ENCODE results near the gene GID4. TPM values are rescaled to one million over a fixed set of nuclear protein-coding genes. Genes with fewer than 3 reads are reported as not detected.
A peak's percentile ranks its signal among the peaks of the same experiment; 100 is the strongest.

GID4 gene
- polyA plus RNA-seq, 2 donors = 6.2 to 7.5 TPM

DNA sequence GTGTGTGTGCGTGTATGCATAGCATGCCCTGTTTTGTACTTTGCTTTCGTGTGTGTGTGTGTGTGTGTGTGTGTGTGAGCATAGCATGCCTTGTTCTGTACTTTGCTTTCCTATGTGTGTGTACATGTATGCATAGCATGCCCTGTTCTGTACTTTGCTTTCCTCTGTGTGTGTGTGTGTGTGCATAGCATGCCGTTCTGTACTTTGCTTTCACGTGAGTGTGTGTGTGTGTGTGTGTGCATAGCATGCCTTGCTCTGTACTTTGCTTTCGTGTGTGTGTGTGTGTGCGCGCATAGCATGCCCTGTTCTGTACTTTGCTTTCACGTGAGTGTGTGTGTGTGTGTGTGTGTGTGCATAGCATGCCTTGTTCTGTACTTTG lies 39.2 kb upstream of the GID4 start:
- no peaks in the 10 kb centered on the region for H3K36me3 ChIP-seq (ENCODE audit: control insufficient read depth in 2 of 2, insufficient read depth in 2 of 2, low read length in 1 of 2)
- no peaks in the 10 kb centered on the region for H3K27me3 ChIP-seq (ENCODE audit: control insufficient read depth in 1 of 2, insufficient read depth in 2 of 2, low read length in 2 of 2)
- WGBS, 2 donors = 74 to 85% methylated on average over 8 of the region's 8 CpGs
- H3K4me3 ChIP-seq (ENCODE audit: low read depth in 1 of 2, low read length in 2 of 2) = no peak overlapping the region
- no peak overlapping the region for H3K27ac ChIP-seq (ENCODE audit: low read depth in 2 of 2, low read length in 1 of 2)
- no peaks in the 10 kb centered on the region for H3K4me1 ChIP-seq (ENCODE audit: control insufficient read depth in 2 of 2, insufficient read depth in 2 of 2, low read length in 1 of 2)
- no peaks in the 10 kb centered on the region for H3K9me3 ChIP-seq (ENCODE audit: control insufficient read depth in 2 of 2, insufficient read depth in 1 of 2, low read depth in 1 of 2, low read length in 1 of 2)

DNA sequence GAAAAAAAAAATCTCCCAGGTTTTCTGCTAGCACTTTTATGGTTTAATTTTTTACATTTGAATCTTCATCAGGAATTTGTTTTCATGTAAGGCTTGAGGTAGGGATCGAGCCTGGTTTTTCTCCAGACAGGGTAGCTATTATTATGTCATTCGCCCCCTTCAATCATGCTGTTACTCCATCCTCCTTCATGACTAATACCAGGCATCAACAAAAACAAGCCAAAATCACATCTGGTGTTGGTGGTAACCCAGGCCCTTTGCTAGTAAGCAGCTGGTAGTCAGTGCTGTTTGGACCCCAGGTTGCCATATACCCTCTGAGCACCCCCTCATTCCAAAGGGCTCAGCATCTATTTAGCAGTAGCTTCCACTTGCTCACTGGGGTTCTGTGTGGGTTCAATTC lies 37.0 kb upstream of the GID4 start:
- 92% methylated on average over 2 of the region's 2 CpGs for WGBS, 2 donors
- Histone ChIP-seq H3K36me3 (ENCODE audit: control insufficient read depth in 2 of 2, insufficient read depth in 2 of 2, low read length in 1 of 2) (no peaks in the 10 kb centered on the region), H3K27ac (ENCODE audit: low read depth in 2 of 2, low read length in 1 of 2) (no peak overlapping the region), H3K4me1 (ENCODE audit: control insufficient read depth in 2 of 2, insufficient read depth in 2 of 2, low read length in 1 of 2) (peaks cover 0 to 3% of the 10 kb centered on the region in 2 donors), H3K27me3 (ENCODE audit: control insufficient read depth in 1 of 2, insufficient read depth in 2 of 2, low read length in 2 of 2) (no peaks in the 10 kb centered on the region), H3K4me3 (ENCODE audit: low read depth in 1 of 2, low read length in 2 of 2) (no peak overlapping the region), H3K9me3 (ENCODE audit: control insufficient read depth in 2 of 2, insufficient read depth in 1 of 2, low read depth in 1 of 2, low read length in 1 of 2) (no peaks in the 10 kb centered on the region)

DNA sequence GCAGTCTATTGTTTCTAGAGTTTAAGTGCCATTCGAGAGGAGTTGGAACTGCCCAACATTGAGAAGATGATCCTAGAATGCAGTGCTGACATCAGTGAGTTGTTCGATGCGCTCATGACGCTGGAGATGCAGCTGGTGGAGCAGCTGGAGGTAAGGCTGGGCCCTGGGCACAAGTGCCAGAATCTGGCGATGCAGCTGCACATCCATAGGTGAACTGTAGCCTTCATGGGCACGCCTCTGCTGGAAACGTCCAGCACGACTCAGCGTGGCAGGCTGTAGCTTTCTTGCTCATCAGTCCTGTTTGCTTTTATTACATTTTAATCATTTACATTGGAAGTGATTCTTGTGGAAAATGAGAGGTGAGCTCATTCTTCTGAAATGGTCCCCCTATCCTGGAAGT lies 34.9 kb upstream of the GID4 start:
- H3K9me3 ChIP-seq (ENCODE audit: control insufficient read depth in 2 of 2, insufficient read depth in 1 of 2, low read depth in 1 of 2, low read length in 1 of 2) = no peaks in the 10 kb centered on the region
- H3K36me3 ChIP-seq (ENCODE audit: control insufficient read depth in 2 of 2, insufficient read depth in 2 of 2, low read length in 1 of 2) = peaks cover 0 to 8% of the 10 kb centered on the region in 2 donors
- no peak overlapping the region for H3K4me3 ChIP-seq (ENCODE audit: low read depth in 1 of 2, low read length in 2 of 2)
- H3K27ac ChIP-seq (ENCODE audit: low read depth in 2 of 2, low read length in 1 of 2) = no peak overlapping the region
- H3K4me1 ChIP-seq (ENCODE audit: control insufficient read depth in 2 of 2, insufficient read depth in 2 of 2, low read length in 1 of 2) = peaks cover 0 to 3% of the 10 kb centered on the region in 2 donors
- H3K27me3 ChIP-seq (ENCODE audit: control insufficient read depth in 1 of 2, insufficient read depth in 2 of 2, low read length in 2 of 2) = no peaks in the 10 kb centered on the region
- WGBS, 2 donors = 77 to 80% methylated on average over 9 of the region's 9 CpGs

DNA sequence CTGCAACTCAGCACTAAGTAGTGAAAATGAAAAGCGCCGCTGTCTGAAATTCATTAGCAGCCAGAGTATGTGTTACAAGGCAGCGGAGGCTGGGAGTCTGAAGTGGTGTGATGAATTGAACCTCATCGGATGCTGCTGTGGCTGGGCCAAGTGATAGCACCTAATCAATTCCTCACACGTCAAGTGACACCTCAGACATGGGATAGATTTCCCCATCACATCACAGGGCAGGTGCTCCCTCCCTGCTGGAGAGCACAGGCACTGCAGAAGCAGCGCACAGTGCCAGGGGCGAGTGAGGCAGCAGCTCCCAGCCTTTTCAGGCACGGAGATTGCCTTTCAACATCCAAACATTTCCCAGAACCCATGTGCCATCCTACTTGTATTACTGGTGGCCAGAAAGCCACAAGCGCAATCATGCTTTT lies 34.3 kb upstream of the GID4 start:
- H3K9me3 ChIP-seq (ENCODE audit: control insufficient read depth in 2 of 2, insufficient read depth in 1 of 2, low read depth in 1 of 2, low read length in 1 of 2) = no peaks in the 10 kb centered on the region

DNA sequence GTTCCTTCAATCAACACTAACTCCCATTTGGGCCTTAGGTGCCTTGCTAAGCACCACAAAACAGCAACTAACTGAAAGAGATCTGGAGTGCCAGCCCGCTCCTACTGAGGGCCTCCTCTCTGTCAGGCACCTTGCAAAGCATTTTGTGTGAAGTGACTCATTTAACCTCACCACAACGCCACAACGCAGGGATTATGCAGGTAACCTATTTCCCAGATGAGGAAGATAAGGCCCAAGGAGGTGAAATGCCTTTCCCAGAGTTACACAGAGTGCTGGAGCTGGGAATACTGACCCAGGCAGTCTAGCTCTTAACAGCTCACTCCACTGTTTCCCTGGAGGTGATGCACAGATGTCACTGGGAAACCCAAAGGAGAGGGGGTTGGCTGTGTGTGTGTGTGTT lies 33.7 kb upstream of the GID4 start:
- 76 to 83% methylated on average over 3 of the region's 3 CpGs for WGBS, 2 donors

More for the DNA sequence above, 34.3 kb upstream of the GID4 start:
- 83 to 90% methylated on average over 9 of the region's 9 CpGs for WGBS, 2 donors
- Histone ChIP-seq H3K4me1 (ENCODE audit: control insufficient read depth in 2 of 2, insufficient read depth in 2 of 2, low read length in 1 of 2) (peaks cover 0 to 3% of the 10 kb centered on the region in 2 donors), H3K36me3 (ENCODE audit: control insufficient read depth in 2 of 2, insufficient read depth in 2 of 2, low read length in 1 of 2) (peaks cover 0 to 8% of the 10 kb centered on the region in 2 donors), H3K27ac (ENCODE audit: low read depth in 2 of 2, low read length in 1 of 2) (no peak overlapping the region), H3K4me3 (ENCODE audit: low read depth in 1 of 2, low read length in 2 of 2) (no peak overlapping the region), H3K27me3 (ENCODE audit: control insufficient read depth in 1 of 2, insufficient read depth in 2 of 2, low read length in 2 of 2) (no peaks in the 10 kb centered on the region)

DNA sequence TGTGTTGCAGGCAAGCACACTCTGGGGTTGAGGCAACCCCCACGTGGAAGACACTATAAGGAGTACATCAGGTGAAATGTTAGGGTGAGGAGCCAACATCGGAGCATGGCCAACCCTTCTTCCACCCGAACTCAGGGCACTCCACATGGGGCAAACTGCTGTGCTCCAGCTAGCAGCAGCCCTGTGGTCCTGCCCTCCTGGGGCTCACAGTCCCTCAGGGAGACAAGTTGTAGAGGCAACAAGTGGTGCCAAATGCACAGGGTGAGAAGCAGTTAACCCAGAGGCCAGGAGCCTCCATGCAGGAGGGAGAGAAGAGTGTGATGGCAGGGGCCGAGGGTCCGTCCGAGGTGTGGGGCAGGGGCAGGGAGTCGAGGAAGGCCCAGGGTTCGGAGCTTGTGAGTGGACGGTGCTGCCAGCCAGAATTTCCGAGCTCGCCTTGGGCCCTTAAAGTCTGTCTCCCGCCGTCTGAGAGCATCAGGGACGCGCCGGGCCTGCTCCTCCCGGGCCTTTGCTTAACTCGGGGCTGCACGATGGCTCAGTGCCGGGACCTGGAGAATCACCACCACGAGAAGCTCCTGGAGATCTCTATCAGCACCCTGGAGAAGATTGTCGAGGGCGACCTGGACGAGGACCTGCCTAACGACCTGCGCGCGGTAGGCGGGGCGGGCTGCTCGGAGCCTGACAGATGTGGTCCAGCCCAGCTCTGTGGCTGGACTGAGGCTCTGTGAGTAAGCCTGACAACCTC lies 32.5 kb upstream of the GID4 start:
- WGBS, 2 donors = 76 to 80% methylated on average over 30 to 31 of the region's 31 CpGs
- Histone ChIP-seq H3K27me3 (ENCODE audit: control insufficient read depth in 1 of 2, insufficient read depth in 2 of 2, low read length in 2 of 2) (no peaks in the 10 kb centered on the region), H3K27ac (ENCODE audit: low read depth in 2 of 2, low read length in 1 of 2) (no peak overlapping the region), H3K36me3 (ENCODE audit: control insufficient read depth in 2 of 2, insufficient read depth in 2 of 2, low read length in 1 of 2) (peaks cover 0 to 8% of the 10 kb centered on the region in 2 donors), H3K4me1 (ENCODE audit: control insufficient read depth in 2 of 2, insufficient read depth in 2 of 2, low read length in 1 of 2) (peaks cover 0 to 3% of the 10 kb centered on the region in 2 donors), H3K4me3 (ENCODE audit: low read depth in 1 of 2, low read length in 2 of 2) (no peak overlapping the region), H3K9me3 (ENCODE audit: control insufficient read depth in 2 of 2, insufficient read depth in 1 of 2, low read depth in 1 of 2, low read length in 1 of 2) (peaks cover 0 to 2% of the 10 kb centered on the region in 2 donors)

More for the DNA sequence above, 33.7 kb upstream of the GID4 start:
- Histone ChIP-seq H3K27me3 (ENCODE audit: control insufficient read depth in 1 of 2, insufficient read depth in 2 of 2, low read length in 2 of 2) (no peaks in the 10 kb centered on the region), H3K4me3 (ENCODE audit: low read depth in 1 of 2, low read length in 2 of 2) (no peak overlapping the region), H3K27ac (ENCODE audit: low read depth in 2 of 2, low read length in 1 of 2) (no peak overlapping the region), H3K9me3 (ENCODE audit: control insufficient read depth in 2 of 2, insufficient read depth in 1 of 2, low read depth in 1 of 2, low read length in 1 of 2) (peaks cover 0 to under 1% of the 10 kb centered on the region in 2 donors), H3K4me1 (ENCODE audit: control insufficient read depth in 2 of 2, insufficient read depth in 2 of 2, low read length in 1 of 2) (peaks cover 0 to 3% of the 10 kb centered on the region in 2 donors), H3K36me3 (ENCODE audit: control insufficient read depth in 2 of 2, insufficient read depth in 2 of 2, low read length in 1 of 2) (peaks cover 0 to 8% of the 10 kb centered on the region in 2 donors)

DNA sequence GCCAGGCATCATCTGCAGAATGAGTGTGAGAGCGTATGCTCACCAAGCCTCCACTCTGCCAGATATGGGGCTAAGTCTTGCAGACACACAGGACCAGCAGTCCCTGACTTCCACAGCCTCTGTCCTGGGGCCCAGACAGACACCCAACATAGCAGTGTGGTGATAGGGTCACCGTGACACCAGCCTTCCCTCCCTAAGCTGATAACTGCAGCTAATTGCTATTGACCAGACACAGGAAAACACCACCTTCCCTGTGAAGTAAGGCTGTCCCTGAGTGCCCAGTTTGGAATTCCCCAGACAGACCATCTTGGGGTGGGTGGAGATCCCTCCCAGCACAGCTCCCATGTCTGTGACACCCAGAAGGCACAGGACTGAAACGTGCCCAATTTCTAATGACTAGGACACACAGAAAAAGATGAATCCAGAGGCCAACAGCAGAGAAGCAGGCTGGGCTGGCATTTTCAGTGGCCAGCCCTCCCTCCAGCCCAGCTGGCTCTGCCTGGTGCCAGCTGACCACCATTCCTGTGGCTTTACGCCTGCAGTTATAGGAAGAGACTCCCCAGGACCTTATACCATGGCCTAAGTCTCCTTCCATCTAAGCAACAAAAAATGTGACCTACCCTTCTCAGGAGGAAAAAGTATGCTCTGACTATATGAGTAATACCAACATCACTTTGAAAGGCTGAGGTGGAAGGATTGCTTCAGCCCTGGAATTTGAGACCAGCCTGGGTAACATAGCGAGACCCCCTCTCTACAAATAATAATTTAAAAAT lies 30.5 kb upstream of the GID4 start:
- Histone ChIP-seq H3K4me1 (ENCODE audit: control insufficient read depth in 2 of 2, insufficient read depth in 2 of 2, low read length in 1 of 2) (peaks cover 0 to 3% of the 10 kb centered on the region in 2 donors), H3K4me3 (ENCODE audit: low read depth in 1 of 2, low read length in 2 of 2) (no peak overlapping the region), H3K27ac (ENCODE audit: low read depth in 2 of 2, low read length in 1 of 2) (peak overlapping the region in 1 of 2 donors; percentile 42), H3K27me3 (ENCODE audit: control insufficient read depth in 1 of 2, insufficient read depth in 2 of 2, low read length in 2 of 2) (no peaks in the 10 kb centered on the region), H3K9me3 (ENCODE audit: control insufficient read depth in 2 of 2, insufficient read depth in 1 of 2, low read depth in 1 of 2, low read length in 1 of 2) (peaks cover 0 to 2% of the 10 kb centered on the region in 2 donors), H3K36me3 (ENCODE audit: control insufficient read depth in 2 of 2, insufficient read depth in 2 of 2, low read length in 1 of 2) (peaks cover 0 to 8% of the 10 kb centered on the region in 2 donors)
- 82 to 97% methylated on average over 5 of the region's 5 CpGs for WGBS, 2 donors

DNA sequence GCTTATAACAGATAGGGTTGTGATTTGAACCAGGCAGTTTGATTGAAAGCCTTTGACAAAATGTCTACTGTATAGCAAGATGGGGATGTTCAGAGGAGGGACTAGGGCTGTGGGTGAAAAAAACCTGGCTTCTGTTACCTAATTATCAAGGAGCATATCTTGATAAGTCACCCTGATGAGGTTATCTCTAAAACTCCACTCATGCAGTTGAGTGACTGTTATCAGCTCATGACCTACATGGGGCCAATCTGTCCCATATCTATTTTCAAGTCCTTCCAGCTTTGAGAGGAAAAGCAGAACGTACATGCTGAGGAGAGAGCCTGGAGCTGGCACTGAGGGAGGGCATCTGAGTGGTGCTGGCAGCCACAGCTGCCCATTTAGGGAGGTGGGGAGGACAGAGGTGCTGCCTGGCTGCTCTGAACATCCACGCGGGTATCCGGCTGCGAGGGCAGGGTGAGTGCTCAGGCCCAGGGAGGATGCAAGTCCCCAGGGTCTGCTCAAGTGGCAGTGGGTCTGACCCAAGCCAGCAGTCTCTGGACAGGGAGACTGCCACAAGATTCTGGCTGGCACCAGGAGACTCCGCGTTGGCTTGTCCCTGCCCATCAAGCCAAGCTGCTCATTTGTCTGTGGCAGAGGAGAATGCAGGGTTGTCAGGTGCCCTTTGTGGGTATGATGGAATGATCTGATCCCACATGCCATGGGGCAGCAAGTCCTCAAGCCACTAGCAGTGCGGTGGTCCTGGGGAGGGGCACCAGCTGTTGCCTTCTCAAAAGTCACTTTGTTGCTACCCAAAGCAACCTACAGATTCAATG lies 29.4 kb upstream of the GID4 start:
- no peak overlapping the region for H3K4me3 ChIP-seq (ENCODE audit: low read depth in 1 of 2, low read length in 2 of 2)
- H3K9me3 ChIP-seq (ENCODE audit: control insufficient read depth in 2 of 2, insufficient read depth in 1 of 2, low read depth in 1 of 2, low read length in 1 of 2) = peaks cover 0 to 2% of the 10 kb centered on the region in 2 donors
- 88 to 96% methylated on average over 8 of the region's 8 CpGs for WGBS, 2 donors
- no peaks in the 10 kb centered on the region for H3K27me3 ChIP-seq (ENCODE audit: control insufficient read depth in 1 of 2, insufficient read depth in 2 of 2, low read length in 2 of 2)
- H3K4me1 ChIP-seq (ENCODE audit: control insufficient read depth in 2 of 2, insufficient read depth in 2 of 2, low read length in 1 of 2) = peaks cover 0 to 3% of the 10 kb centered on the region in 2 donors
- peaks cover 0 to 8% of the 10 kb centered on the region in 2 donors for H3K36me3 ChIP-seq (ENCODE audit: control insufficient read depth in 2 of 2, insufficient read depth in 2 of 2, low read length in 1 of 2)
- H3K27ac ChIP-seq (ENCODE audit: low read depth in 2 of 2, low read length in 1 of 2) = no peak overlapping the region

DNA sequence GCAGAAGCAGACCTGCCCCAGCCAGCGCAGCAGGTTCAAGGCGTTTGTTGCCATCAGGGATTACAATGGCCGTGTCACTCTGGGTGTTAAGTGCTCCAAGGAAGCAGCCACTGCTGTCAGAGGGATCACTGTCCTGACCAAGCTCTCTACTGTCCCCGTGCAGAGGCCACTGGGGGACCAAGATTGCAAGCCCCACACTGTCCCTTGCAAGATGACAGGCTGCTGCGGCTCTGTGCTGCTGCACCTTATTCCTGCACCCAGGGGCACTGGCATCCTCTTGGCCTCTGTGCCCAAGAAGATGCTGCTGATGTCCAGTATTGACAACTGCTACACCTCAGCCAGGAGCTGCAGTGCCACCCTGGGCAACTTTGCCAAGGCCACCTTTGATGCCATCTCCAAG lies 27.9 kb upstream of the GID4 start:
- H3K4me3 ChIP-seq (ENCODE audit: low read depth in 1 of 2, low read length in 2 of 2) = no peak overlapping the region
- peaks cover 0 to 2% of the 10 kb centered on the region in 2 donors for H3K9me3 ChIP-seq (ENCODE audit: control insufficient read depth in 2 of 2, insufficient read depth in 1 of 2, low read depth in 1 of 2, low read length in 1 of 2)
- peaks cover 0 to 13% of the 10 kb centered on the region in 2 donors for H3K36me3 ChIP-seq (ENCODE audit: control insufficient read depth in 2 of 2, insufficient read depth in 2 of 2, low read length in 1 of 2)
- H3K27ac ChIP-seq (ENCODE audit: low read depth in 2 of 2, low read length in 1 of 2) = no peak overlapping the region
- H3K4me1 ChIP-seq (ENCODE audit: control insufficient read depth in 2 of 2, insufficient read depth in 2 of 2, low read length in 1 of 2) = peaks cover 0 to 3% of the 10 kb centered on the region in 2 donors
- WGBS, 2 donors = 90 to 92% methylated on average over 5 of the region's 5 CpGs
- no peaks in the 10 kb centered on the region for H3K27me3 ChIP-seq (ENCODE audit: control insufficient read depth in 1 of 2, insufficient read depth in 2 of 2, low read length in 2 of 2)

Measured in esophagus (tissue), 2 donors.